Glomerular visceral epithelial cell (primary cell): ENCODE data around the gene LRTM1.

Experiments used
- DNase-seq: peaks from one replicate; pipeline ENCODE4 v3.0.0-alpha.2; 2016; ENCODE audit errors: extremely low spot score

Gene LRTM1

DNA sequence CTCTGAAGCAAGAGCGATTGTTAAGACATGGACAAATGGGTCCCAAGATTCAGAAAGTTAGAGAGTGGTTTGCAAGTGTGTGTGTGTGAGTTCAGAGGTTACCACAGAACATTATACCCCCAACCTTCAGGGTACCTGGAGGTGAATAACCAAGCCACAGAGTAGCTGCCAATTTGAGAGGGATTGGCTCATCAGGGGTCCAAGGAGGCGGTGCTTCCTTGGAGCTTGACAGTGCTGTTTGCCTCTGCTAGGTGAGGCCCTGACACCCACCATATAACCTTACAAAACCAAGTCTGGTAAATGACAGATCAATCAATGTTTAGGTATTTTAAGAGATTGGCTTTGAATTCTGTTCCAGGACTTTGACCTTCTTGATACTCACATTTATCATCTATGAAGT is 35.7 kb downstream of the LRTM1 start:
- DNase-seq, result no peak

DNA sequence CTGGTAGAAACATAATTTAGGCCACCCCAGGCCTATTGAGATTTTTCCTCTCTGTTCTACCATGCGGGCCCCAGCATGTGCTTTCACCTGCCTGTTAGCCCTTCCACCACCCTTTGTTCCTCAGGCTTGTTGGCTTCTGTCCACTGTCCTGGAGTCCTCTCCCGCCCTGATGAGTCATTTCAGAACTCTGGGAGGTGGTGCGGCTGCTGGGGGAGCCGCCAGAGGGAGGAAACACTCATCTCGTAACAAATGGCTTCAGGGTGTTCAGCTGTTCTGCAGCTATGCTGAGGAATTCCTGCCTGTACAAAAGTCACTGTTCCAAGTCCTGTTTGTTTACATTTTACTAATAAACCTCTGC is 36.3 kb downstream of the LRTM1 start:
- DNase-seq, result peak; percentile 93

DNA sequence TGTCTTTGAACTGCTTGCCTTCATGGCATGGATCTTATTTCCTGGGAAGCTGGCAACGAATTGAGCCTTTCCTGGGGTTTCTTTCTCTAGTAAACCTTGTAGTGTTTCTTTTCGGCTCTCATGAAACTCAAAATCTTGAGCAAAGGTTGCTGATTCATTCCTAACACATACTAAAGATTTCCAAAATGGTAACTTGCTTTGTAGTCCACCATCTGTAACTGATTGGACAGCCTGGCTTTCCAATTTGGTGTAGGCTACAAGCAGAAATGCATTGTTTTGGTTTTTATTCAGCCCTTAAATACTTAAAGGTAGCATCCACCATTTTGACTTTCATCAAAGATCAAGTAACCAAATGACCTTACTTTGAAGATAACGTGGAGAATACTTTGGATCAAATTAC is 38.1 kb downstream of the LRTM1 start:
- DNase-seq, result no peak

DNA sequence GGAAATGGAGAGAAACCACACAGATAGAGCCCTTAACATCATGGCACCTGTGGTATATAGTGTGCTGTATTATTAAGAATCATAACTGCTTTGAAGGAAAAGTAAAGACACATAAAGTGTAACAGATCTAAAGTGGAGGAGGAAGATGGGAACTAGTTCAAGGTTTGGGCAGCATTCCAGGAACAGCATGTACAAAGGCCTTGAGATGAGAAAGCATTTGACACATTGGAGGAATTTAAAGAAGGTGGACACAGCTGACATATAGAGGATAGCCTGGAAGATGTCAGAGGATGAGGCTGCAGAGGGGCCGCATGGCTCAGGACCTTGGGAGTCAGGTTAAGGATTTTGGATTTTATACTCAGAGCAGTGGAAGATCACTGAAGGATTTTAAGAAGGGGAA is 39.0 kb downstream of the LRTM1 start:
- no peak for DNase-seq

DNA sequence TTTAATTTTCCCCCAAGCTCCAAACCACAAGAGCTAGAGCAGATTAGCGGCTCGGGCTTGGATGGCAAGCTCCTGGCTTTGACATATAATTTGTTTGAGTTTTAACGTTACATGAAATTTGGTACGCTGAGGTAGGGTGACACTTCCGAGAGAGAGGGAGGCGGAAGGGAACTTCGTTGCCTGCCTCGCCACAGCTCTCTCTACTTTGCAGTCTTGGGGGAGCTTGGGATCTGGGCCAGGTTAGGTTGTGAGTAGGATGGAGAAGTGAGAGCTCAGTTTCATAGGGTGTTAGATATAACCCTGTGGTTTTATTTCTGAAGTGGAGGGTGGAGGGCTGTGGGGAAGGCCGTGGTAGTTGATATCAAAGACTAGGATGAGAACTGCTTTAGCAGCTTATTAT is 39.7 kb downstream of the LRTM1 start:
- no peak for DNase-seq

DNA sequence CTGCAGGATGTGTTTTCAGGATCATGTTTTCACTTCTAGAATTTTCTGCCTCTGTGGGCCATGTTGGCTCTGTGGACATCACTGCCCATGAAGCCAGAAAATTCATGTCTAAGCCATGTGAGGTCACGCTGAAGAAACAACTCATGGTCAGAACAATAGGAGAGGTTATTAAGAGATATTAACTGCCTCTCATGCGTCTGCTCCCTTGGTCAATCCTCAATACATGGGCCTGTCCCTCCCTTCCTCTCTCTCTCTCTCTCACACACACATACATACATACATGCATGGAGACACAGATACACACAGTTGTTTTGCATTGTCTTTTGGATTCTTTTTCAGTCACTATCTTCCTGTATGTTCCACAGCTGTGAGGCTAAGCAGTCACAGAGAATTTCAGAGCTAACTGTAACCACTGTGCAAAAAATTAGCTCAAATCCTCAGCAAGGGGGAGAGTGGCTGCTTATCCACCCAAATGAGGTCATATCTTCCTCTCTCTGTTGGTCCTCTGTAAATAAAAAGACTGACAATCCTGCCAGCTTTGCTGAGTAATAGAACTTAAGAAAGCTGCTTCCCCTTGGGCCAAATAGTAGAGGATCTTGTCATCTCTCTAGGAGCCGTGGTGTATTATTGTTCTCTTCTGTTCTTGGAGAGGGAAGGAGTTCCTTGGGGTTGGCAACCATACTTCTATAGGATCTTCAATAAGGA is 45.6 kb downstream of the LRTM1 start:
- peak; percentile 79 for DNase-seq

DNA sequence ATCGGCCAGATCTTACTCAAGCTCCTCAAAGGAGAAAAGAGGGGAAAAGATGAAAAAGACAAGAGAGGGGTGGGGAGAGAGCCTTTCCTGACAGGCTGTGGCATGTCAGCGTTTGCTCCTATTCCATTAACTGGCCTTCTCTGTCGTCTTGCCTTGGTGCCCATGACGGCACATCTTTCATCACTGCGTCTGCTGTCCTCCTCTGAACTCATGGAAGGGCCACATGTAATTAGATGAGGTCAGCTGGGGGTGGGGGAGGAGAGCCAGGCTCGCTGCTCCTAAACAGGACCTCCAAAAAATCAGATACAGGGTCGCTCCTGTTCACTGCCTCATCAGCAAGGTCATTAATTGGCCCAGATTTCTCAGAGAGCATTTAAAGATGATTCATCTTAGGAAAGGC is 49.7 kb downstream of the LRTM1 start:
- no peak for DNase-seq

DNA sequence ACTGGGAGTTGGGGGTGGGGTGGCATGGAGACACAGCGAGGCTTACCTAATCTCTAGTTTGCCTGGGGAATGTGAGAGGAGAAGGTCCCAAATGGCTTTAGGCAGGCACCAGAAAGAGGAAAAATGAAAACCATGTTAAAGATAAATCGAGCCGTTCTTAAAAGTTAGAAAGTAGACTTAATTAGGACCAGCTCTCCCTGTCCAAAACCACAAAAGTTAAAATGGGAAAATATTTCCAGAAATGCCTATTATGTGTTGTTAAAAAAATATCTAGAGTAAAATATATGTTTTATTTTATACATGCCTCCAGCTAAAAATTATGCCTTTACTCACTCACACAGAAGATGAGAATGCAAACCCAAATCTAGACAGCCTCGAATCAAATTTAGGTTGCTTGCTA is 50.1 kb downstream of the LRTM1 start:
- DNase-seq, result no peak

DNA sequence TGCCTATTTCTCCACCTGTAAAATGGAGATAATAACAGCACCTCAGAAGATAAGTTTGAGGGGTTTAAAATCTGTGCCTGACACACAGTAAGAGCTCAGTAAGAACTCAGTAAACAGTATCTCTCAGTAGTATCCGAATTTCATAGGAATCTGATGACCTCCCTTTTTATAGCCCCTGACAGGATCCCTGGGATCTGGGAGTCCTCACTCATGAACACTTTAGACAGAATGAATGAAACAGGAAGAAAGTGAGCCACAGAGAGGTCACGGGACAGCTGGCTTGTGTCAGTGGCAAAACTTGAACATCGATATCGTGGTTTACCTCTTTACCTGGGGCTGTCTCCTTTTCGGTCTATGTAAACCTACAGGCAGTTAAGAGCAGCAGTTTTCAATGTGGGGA is 51.2 kb downstream of the LRTM1 start:
- no peak for DNase-seq

DNA sequence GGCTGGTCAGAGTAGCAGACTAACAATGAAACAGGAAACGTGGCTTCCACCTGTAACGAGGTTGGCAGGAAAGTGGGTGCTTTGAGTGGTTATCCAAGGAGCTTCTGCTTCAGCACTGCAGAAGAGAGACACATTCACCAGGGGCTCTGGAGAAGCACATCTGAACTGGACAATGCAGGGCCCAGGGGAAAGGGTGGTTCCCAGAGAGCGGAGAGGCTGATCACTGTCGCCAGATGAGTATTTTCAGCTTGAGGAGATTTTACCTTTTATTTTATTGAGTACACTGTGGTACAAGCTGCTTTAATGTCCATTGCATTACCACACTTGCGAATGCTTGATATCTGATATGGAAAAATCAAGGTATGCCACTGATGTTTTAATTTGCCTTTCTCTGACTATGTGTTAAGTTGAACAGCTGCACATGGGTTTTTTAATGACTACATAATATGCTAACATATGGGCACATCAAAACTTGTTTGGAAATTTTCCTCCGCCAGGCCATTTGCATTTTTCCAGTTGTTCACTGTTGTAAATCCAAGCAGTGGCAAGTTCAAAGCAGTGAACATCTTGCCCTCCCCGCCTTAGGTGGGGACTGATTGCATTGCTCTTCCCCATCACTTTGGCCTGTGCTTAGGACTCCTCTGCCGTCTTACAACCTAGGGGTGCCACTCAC is 52.1 kb downstream of the LRTM1 start:
- no peak for DNase-seq

DNA sequence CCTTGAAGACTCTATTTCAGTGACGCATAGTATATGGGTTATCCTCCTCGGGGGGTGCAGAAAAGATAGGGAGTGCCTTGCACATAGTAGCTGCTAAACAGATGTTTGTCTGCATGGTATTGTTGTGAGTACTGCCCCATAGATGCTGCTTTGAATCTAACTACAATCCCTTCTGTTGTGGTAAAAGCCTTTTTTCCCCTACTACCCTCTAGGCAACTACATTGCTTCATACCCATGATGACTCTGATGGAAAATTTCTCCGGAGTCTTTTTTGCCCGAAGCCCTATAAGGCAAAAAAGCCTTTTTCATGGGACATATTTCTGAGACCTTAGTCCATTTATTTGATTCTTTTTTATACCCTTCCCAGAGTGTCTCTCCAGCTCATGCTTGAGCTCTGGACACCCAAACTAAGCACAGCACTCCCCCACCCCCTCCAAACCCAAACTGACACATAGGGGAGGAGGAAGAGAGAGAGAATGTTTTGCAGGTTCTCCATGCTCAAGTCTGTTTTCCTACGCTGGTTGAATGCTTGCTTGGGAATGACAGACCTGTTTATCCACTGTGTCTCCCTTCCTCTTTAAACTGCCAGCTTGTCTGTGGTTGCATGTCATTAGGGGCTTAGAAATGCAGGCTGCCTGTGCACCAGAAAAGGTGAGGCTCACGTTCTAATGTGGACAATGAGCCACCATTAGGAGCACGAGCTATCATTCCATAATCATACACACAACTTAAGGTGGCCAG is 52.9 kb downstream of the LRTM1 start:
- DNase-seq, result no peak

DNA sequence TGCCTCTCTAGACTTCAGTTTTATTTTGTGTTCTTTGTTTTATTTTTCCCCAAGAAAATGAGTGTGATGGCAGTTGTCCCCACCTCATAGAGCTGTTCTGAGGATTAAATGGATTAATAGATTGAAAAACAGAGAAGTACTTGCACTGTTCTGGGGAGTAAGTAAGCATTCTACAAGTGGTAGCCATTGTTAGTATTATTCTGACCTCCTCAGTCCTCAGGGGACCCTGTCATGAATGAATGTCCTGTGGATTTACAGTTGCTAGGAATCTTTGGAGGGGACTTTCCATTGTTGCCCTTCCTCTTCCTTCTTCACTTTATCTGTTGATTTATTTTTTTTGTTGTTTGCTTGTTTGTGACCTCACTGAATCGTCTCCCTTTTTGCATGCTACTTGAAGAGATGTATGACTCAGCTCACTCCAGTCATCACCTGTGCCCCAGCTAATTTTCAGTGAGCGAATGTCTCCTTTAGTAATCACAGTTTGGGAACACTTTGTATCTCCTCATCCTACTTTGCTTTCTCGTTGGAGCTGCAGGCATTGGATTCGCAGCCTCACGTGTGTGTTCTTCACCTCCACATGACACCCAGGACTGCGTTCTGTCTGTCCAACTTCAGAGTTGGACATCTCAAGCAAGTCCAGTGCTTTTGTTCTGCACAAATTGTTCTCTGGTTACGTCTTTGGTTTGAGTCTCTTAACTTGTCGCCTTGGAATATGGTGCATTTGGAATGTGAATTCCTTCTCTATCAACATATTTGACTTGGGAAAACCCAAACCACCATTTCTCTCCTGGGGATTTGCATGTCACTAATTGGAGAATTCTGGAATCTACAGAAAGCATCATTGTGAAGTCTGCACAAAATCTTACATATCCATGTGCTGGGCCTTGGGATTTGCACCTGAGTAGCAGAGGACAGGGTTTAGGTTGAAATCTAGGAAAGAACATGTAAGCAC is 54.5 kb downstream of the LRTM1 start:
- no peak for DNase-seq

DNA sequence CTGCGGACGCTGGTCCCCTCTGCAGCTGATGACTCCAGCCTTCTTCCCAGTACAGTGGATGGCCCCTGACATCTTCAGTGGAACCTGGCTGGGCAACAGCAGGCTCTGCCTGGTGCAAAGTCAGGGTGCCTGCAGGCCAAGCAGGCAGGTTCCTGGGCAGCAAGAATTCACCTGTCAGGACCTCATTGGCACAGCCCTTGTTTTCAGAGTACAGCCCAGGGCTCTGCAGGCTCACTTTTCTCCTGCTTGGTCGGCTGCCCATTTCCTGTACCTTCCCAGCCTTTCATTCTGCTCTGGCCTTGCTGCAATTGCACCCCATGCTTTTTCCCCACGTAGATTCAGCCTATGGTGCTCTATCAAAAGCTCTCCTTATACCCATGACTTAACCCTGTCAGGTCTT is 56.0 kb downstream of the LRTM1 start:
- no peak for DNase-seq

DNA sequence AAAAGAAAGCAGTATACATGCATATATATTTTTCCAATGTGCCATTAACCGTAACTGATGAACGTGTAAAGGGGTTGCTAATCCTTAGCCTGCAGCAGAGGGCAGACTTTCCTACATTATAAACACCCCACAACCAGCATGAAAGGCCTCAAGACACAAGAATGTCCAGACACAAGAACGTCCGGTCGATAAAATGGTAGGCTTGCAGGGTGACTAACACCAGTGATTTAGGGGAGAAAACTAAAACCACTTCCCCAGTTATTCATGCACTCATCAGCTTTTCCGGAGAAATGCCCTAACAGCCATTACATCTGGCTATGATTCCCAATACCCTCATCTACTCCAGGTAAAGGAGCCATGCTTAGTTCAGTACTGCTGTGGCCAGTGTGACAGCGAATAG is 57.4 kb downstream of the LRTM1 start:
- DNase-seq, result peak; percentile 86
